GM12878 (cell line): ENCODE results near the gene LARP4B. TPM values are rescaled to one million over a fixed set of nuclear protein-coding genes. Genes with fewer than 3 reads are reported as not detected.

ENCODE experiments used
- ATAC-seq: fragments of 200-7000 bp; cut with Tn5 transposase; 3 replicates; pipeline ENCODE4 v1.9.1; 2020; ENCODE audit warnings: mild to moderate bottlenecking, moderate library complexity
- BruUV-seq: library from RNA; stranded (reverse); fragments of 400-500 nt; replicated peaks from 2 replicates; lab custom pipeline; 2021; lab: Mats Ljungman, UMichigan
- CTCF ChIA-PET: fragments of 300-600 bp; sonication (Branson Sonifier 250); formaldehyde crosslinking; extraction: SDS; loops from one replicate; lab custom pipeline; 2021; ENCODE audit warnings: inconsistent platforms; lab: Yijun Ruan, JAX
- POLR2A ChIA-PET: fragments of 350-600 bp; formaldehyde crosslinking; extraction: SDS; loops from one replicate; lab custom pipeline; 2021; ENCODE audit warnings: inconsistent platforms; lab: Charles Lee
- RAD21 ChIA-PET: fragments of 300-600 bp; sonication (Branson Sonifier 250); formaldehyde crosslinking; loops from one replicate; lab custom pipeline; 2023; ENCODE audit warnings: antibody characterized with exemption; ENCODE audit not compliant: unreplicated experiment; lab: Charles Lee
- SMC1A ChIA-PET: fragments of 300-600 bp; sonication (Branson Sonifier 250); formaldehyde crosslinking; loops from one replicate; lab custom pipeline; 2023; ENCODE audit not compliant: unreplicated experiment, uncharacterized antibody; lab: Charles Lee
- DNase-seq: peaks from one replicate; pipeline ENCODE4 v3.0.0-alpha.2; 2011; ENCODE audit warnings: low read depth, low spot score
- FAIRE-seq: peaks from 3 replicates; lab custom pipeline; 2011; peaks lifted over from hg19 to GRCh38; lab: Jason Lieb, UNC
- H2AFZ ChIP-seq: 2 replicates; pipeline ENCODE4 v1.6.0; 2011; ENCODE audit warnings: low read depth, low read length, control low read depth; ENCODE audit not compliant: control insufficient read depth
- H3K27ac ChIP-seq: 2 replicates; pipeline ENCODE4 v1.5.1; 2011; ENCODE audit warnings: control low read depth; ENCODE audit not compliant: control insufficient read depth, insufficient read depth
- H3K27me3 ChIP-seq, 2 experiments: replicated peaks in 1 of 2; 2 replicates each; pipeline versions ENCODE4 v1.6.0 to v1.6.1; 2011; ENCODE audit warnings: low read length in 1 of 2; ENCODE audit not compliant: control insufficient read depth in 2 of 2, insufficient read depth in 2 of 2
- H3K36me3 ChIP-seq, 2 experiments: 2 replicates each; pipeline ENCODE4 v1.5.1; 2011; ENCODE audit warnings: low read length in 1 of 2; ENCODE audit not compliant: control insufficient read depth in 2 of 2, insufficient read depth in 2 of 2
- H3K4me1 ChIP-seq: 2 replicates; pipeline ENCODE4 v1.6.1; 2011; ENCODE audit warnings: mild to moderate bottlenecking, low read length, moderate library complexity, mixed read lengths; ENCODE audit not compliant: control insufficient read depth, insufficient read depth
- H3K4me2 ChIP-seq: 2 replicates; pipeline ENCODE4 v1.6.0; 2011; ENCODE audit warnings: control low read depth; ENCODE audit not compliant: control insufficient read depth, insufficient read depth
- H3K4me3 ChIP-seq: fragments of 200-600 bp; sonication (generic); 2 replicates; pipeline ENCODE4 v1.5.1; 2016
- H3K79me2 ChIP-seq: 2 replicates; pipeline ENCODE4 v1.6.0; 2011; ENCODE audit warnings: low read length; ENCODE audit not compliant: control insufficient read depth, insufficient read depth
- H3K9ac ChIP-seq: 2 replicates; pipeline ENCODE4 v1.8.0; 2011; ENCODE audit warnings: low read length, control low read depth, mixed read lengths; ENCODE audit not compliant: control insufficient read depth, insufficient read depth
- H3K9me3 ChIP-seq: replicated peaks from 3 replicates; pipeline ENCODE4 v1.5.1; 2011; ENCODE audit warnings: mild to moderate bottlenecking, low read length; ENCODE audit not compliant: control insufficient read depth, insufficient read depth
- H4K20me1 ChIP-seq: 2 replicates; pipeline ENCODE4 v1.6.0; 2011; ENCODE audit not compliant: control insufficient read depth, insufficient read depth
- BACH1 ChIP-seq: fragments of 450-650 bp; IDR thresholded peaks from 2 replicates; pipeline ENCODE4 v1.6.1; 2017; ENCODE audit warnings: mild to moderate bottlenecking, borderline replicate concordance
- CEBPB ChIP-seq, 2 experiments: fragments of 150-350 bp in 1 of 2; IDR thresholded peaks; 2 replicates each; pipeline ENCODE4 v1.6.1; 2012 to 2014; ENCODE audit warnings: low read depth in 2 of 2, low read length in 2 of 2, borderline replicate concordance in 1 of 2, inconsistent platforms in 1 of 2
- CHD1 ChIP-seq: IDR thresholded peaks from 2 replicates; pipeline ENCODE4 v1.6.1; 2012; ENCODE audit warnings: low read depth, low read length, improper control_type of control experiment
- IKZF1 ChIP-seq: fragments of 450-650 bp; conservative IDR thresholded peaks from 2 replicates; pipeline ENCODE4 v1.6.1; 2017; ENCODE audit warnings: antibody characterized with exemption, mild to moderate bottlenecking
- STAT3 ChIP-seq: IDR thresholded peaks from 2 replicates; pipeline ENCODE4 v1.6.1; 2011; ENCODE audit warnings: low read depth, low read length, improper control_type of control experiment
- ZSCAN29 ChIP-seq: fragments of 450-650 bp; IDR thresholded peaks from 2 replicates; pipeline ENCODE4 v1.6.1; 2017; ENCODE audit warnings: mild to moderate bottlenecking, moderate library complexity
- WGBS: methylation state at CpG from one replicate; pipeline ENCODE4 v1.1.6; 2016; ENCODE audit warnings: low lambda C conversion rate; ENCODE audit not compliant: insufficient replicate concordance, insufficient coverage; ENCODE audit errors: missing lambda C conversion rate; 5-methylcytosine and 5-hydroxymethylcytosine counted together
- in situ Hi-C: fragments of 300-500 bp; cut with MboI; formaldehyde crosslinking; loops from 9 replicates; pipeline ENCODE4 v1.14.3; 2018; ENCODE audit warnings: mixed read lengths
- intact Hi-C: fragments of 100-400 bp; cut with micrococcal nuclease; formaldehyde crosslinking; loops from one replicate; pipeline ENCODE4 v1.14.2; 2022; ENCODE audit not compliant: unreplicated experiment
- polyA plus RNA-seq, 11 experiments: library from polyadenylated mRNA; depleted of rRNA in 4 of 11; unstranded in 6 of 11; stranded (reverse) in 5 of 11; fragments of >200 nt; fragmentation: Nextera tagmentation in 4 of 11; fragmentation: Illumina TruSeq in 1 of 11; extraction: Ambion mirVana in 4 of 11; extraction: Trizol in 1 of 11; gene quantifications; 1 replicate in 1 of 11; 2 replicates in 10 of 11; pipeline versions ENCODE4 v1.2.1 to v1.2.3, GENCODE V29; 2011 to 2016; ENCODE audit warnings: inconsistent platforms in 2 of 11, missing spikeins in 2 of 11, low read depth in 1 of 11
- total RNA-seq, 4 experiments: library from RNA; depleted of rRNA in 3 of 4; stranded (reverse); fragments of >200 nt in 3 of 4; fragmentation: Illumina TruSeq in 1 of 4; extraction: Trizol in 1 of 4; gene quantifications; 2 replicates each; pipeline versions ENCODE4 v1.2.1 to v1.2.3, GENCODE V29; 2013 to 2021
- TF ChIP-seq, protein P1 (sequence below): fragments of 450-650 bp; IDR thresholded peaks from 2 replicates; pipeline ENCODE4 v1.6.1; 2016; ENCODE audit warnings: mild to moderate bottlenecking

Gene LARP4B
- total and polyA plus RNA-seq, 10 of the 15 experiments (the other 5 are each of a cell fraction or from before 2014, with no cell fraction given): 10.5 to 119 (median 39.4) TPM

DNA sequence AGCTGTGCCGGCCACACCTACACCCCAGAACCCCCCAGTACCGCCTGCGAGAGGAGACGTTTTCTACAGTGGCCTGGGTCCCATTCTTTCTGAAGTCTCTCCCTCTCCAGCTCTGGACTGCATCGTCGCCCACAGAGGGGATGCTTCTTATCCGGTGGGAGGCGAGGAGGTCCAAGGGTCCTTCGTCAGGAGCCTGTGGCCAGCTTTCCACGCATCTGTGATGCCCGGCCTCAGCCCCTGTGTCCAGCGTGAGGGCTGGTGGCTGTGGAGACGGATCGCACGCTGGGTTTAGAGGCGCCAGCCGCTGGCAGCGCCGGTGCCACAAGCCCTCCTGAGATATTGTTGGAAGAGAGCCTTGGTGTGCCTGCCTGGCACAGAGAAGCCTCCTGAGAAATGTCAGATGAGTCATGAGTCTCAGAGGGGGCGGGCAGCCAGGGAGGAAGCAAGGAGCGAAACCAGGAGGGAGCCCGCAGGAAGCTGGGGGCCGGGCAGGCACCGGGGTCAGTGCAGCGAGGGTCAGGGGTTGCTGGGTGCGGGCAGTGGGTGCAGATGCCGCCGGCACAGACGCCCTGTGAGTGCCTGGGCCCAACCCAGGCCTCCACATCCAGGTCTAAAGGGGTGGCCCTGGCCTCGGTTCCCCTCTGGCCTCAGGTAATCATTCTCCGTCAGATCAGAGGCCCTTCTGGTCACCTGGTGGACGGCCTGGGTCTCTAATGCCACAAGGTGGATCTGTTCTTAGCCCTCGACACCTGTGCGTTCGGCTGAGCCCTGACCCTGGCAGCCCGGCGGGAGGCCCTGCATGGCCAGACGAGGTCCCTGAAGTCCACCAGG lies 156.0 kb downstream of the LARP4B start:
- DNase-seq (no peak), FAIRE-seq (no peak), ATAC-seq (no peak)
- H3K9me3 ChIP-seq: no peaks in the 10 kb centered on the region; the same call in 2 of the 3 replicates
- no peaks in the 10 kb centered on the region for H3K79me2 ChIP-seq
- H3K27ac ChIP-seq: no peak overlapping the region
- intact Hi-C loops (no loop called here), in situ Hi-C loops (no loop called here)
- ChIA-PET CTCF (no interaction called here), SMC1A (no interaction called here), POLR2A (no interaction called here), RAD21 (no interaction called here)
- H3K4me2 ChIP-seq: no peak overlapping the region
- 59% methylated on average over 38 of the region's 38 CpGs for WGBS
- no peaks in the 10 kb centered on the region for H4K20me1 ChIP-seq
- H3K4me1 ChIP-seq: no peaks in the 10 kb centered on the region
- H3K9ac ChIP-seq: no peak overlapping the region
- no peak for TF ChIP-seq IKZF1
- no peak for TF ChIP-seq STAT3
- no peak for TF ChIP-seq BACH1
- no peak for TF ChIP-seq CHD1
- no peak for TF ChIP-seq ZSCAN29
- TF ChIP-seq CEBPB (IDR thresholded peaks at IDR 0.05; ENCODE audit: borderline replicate concordance in 1 of 2, low read depth in 2 of 2, low read length in 2 of 2): no peak
- TF ChIP-seq, protein P1, sequence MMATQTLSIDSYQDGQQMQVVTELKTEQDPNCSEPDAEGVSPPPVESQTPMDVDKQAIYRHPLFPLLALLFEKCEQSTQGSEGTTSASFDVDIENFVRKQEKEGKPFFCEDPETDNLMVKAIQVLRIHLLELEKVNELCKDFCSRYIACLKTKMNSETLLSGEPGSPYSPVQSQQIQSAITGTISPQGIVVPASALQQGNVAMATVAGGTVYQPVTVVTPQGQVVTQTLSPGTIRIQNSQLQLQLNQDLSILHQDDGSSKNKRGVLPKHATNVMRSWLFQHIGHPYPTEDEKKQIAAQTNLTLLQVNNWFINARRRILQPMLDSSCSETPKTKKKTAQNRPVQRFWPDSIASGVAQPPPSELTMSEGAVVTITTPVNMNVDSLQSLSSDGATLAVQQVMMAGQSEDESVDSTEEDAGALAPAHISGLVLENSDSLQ: no peak
- no TSS peak for BruUV-seq
- H2AFZ ChIP-seq: no peak overlapping the region
- no peak overlapping the region for H3K4me3 ChIP-seq
- no peaks in the 10 kb centered on the region for H3K27me3 ChIP-seq
- no peaks in the 10 kb centered on the region for H3K36me3 ChIP-seq
